Colonic mucosa (tissue), 4 donors: ENCODE measurements around the gene FNBP1. TPM values are rescaled to one million over a fixed set of nuclear protein-coding genes. Genes with fewer than 3 reads are reported as not detected.

Experiments used
- DNase-seq: peaks from one replicate; pipeline ENCODE4 v3.0.0-alpha.2; 2020
- H3K27ac ChIP-seq: fragments of 200-600 bp; one replicate; pipeline ENCODE4 v1.8.0; 2021
- H3K27me3 ChIP-seq: fragments of 200-600 bp; one replicate; pipeline ENCODE4 v1.8.0; 2021
- H3K36me3 ChIP-seq: fragments of 200-600 bp; one replicate; pipeline ENCODE4 v1.8.0; 2021
- H3K4me1 ChIP-seq: fragments of 200-600 bp; one replicate; pipeline ENCODE4 v1.8.0; 2021; ENCODE audit warnings: mild to moderate bottlenecking
- H3K4me3 ChIP-seq: fragments of 200-600 bp; one replicate; pipeline ENCODE4 v1.8.0; 2021
- H3K9ac ChIP-seq, 2 donors: one replicate each; pipeline ENCODE4 v1.7.0; 2013; ENCODE audit warnings: control low read depth in 2 of 2, low read depth in 2 of 2, low read length in 2 of 2
- H3K9me3 ChIP-seq: fragments of 200-600 bp; one replicate; pipeline ENCODE4 v1.8.0; 2021
- intact Hi-C: fragments of 100-400 bp; cut with DNase I; formaldehyde crosslinking; loops from one replicate; pipeline ENCODE4 v1.14.1; 2022
- total RNA-seq, 2 donors: library from RNA; stranded (reverse); fragmentation: NEBNext Ultra II Directional in 1 of 2; extraction: Animal tissue kit (Norgen Biotek cat#: 25700) in 1 of 2; gene quantifications; one replicate each; pipeline ENCODE4 v1.2.1, GENCODE V29; 2021
- TF ChIP-seq, protein P1 (sequence below): fragments of 200-600 bp; IDR thresholded peaks from one replicate; pipeline ENCODE4 v1.8.0; 2022; ENCODE audit warnings: antibody characterized with exemption, mild to moderate bottlenecking
- donor health status: healthy.
- donor health status: DM: no; HTN: no; CAD: no.
- donor health status: DM: no; HTN: no; CAD: no.

The FNBP1 gene
- total RNA-seq, 2 donors from 2014 or later = 24.7 to 55.5 TPM

DNA sequence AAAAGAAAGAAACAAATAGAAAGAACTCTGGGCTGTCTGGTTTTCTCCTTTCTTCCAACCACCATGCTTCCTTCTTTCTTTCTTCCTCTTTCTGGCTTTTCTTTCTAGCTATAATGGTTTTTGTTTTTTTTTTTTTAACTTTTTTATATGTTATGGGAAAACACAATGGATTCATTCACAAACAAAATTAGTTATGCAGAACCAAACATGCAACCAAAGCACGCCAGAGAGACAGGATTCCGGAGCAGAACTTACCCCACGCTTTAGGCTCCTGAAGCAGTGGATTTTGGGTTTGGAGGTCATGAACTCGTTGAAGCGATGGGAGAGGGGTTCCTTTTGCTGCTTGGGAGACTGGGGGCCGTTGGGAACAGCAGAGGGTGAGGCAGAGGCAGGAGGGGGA, 119.4 kb downstream of the FNBP1 start:
- intact Hi-C loops = no loop called here
- Histone ChIP-seq H3K4me1 (no peaks in the 10 kb centered on the region), H3K36me3 (peaks cover 10% of the 10 kb centered on the region), H3K27me3 (no peaks in the 10 kb centered on the region), H3K9ac (no peak overlapping the region), H3K4me3 (no peak overlapping the region), H3K27ac (no peak overlapping the region), H3K9me3 (no peaks in the 10 kb centered on the region)
- TF ChIP-seq, protein P1, sequence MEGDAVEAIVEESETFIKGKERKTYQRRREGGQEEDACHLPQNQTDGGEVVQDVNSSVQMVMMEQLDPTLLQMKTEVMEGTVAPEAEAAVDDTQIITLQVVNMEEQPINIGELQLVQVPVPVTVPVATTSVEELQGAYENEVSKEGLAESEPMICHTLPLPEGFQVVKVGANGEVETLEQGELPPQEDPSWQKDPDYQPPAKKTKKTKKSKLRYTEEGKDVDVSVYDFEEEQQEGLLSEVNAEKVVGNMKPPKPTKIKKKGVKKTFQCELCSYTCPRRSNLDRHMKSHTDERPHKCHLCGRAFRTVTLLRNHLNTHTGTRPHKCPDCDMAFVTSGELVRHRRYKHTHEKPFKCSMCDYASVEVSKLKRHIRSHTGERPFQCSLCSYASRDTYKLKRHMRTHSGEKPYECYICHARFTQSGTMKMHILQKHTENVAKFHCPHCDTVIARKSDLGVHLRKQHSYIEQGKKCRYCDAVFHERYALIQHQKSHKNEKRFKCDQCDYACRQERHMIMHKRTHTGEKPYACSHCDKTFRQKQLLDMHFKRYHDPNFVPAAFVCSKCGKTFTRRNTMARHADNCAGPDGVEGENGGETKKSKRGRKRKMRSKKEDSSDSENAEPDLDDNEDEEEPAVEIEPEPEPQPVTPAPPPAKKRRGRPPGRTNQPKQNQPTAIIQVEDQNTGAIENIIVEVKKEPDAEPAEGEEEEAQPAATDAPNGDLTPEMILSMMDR = no peak
- no peak for DNase-seq

DNA sequence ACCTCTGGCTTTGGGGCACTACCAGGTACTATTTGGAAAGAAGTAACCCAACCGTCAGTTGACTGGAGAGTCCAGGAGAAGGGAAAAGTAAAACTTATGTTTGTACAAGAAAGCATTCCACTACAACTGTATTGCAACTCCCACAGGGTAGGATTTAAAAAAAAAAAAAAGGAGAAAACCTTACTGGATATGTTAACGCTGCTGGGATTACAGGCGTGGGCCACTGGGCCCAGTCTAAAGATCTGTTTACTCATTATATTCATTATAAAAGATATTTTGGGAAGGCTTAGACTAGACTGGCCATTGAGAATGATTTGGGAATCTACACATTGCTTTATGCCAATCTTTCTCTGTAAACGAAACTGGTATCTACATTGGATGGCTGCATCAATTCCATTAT, 121.1 kb downstream of the FNBP1 start:
- Histone ChIP-seq H3K9me3 (no peaks in the 10 kb centered on the region), H3K27ac (no peak overlapping the region), H3K9ac (no peak overlapping the region), H3K27me3 (no peaks in the 10 kb centered on the region), H3K4me1 (no peaks in the 10 kb centered on the region), H3K36me3 (peaks cover 5% of the 10 kb centered on the region), H3K4me3 (no peak overlapping the region)
- DNase-seq = no peak
- TF ChIP-seq, protein P1 = no peak
- intact Hi-C loops = no loop called here

GRCh38 chr9:129919841-129920240, 123.1 kb downstream of the FNBP1 start:
- Histone ChIP-seq H3K9ac (no peak overlapping the region), H3K27ac (no peak overlapping the region), H3K27me3 (no peaks in the 10 kb centered on the region), H3K9me3 (no peaks in the 10 kb centered on the region), H3K36me3 (no peaks in the 10 kb centered on the region), H3K4me3 (no peak overlapping the region), H3K4me1 (no peaks in the 10 kb centered on the region)
- no peak for DNase-seq
- TF ChIP-seq, protein P1 = no peak
- intact Hi-C loops = no loop called here

DNA sequence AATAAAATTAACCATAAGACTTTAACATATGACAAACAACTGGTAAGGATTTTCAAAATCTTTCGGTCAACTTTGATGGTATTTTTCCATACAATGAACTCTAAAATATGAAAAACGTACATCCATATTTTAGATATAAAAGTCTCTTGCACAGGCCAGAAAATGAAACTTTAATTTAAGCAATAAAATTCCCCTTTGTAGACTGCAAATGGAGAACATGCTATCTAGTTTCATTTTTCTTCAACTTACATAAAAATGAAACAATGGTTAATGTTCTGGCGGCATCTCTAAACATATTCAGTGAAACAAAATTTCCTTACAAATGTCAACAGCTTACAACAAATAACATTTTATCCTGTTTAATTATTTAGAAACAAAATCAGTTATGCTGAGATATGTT, 123.7 kb downstream of the FNBP1 start:
- intact Hi-C loops = no loop called here
- H3K36me3 ChIP-seq = no peaks in the 10 kb centered on the region
- DNase-seq = no peak
- TF ChIP-seq, protein P1 = no peak
- no peak overlapping the region for H3K9ac ChIP-seq
- no peaks in the 10 kb centered on the region for H3K27me3 ChIP-seq
- no peaks in the 10 kb centered on the region for H3K9me3 ChIP-seq
- H3K4me1 ChIP-seq = no peaks in the 10 kb centered on the region
- no peak overlapping the region for H3K4me3 ChIP-seq
- no peak overlapping the region for H3K27ac ChIP-seq

- TF ChIP-seq, protein P1 = no peak
- Histone ChIP-seq H3K9ac (no peak overlapping the region), H3K36me3 (no peaks in the 10 kb centered on the region), H3K4me3 (no peak overlapping the region), H3K9me3 (no peaks in the 10 kb centered on the region), H3K27me3 (no peaks in the 10 kb centered on the region), H3K4me1 (no peaks in the 10 kb centered on the region), H3K27ac (no peak overlapping the region)
- intact Hi-C loops = no loop called here
- no peak for DNase-seq
These were observed 124.6 kb downstream of the FNBP1 start for GRCh38 chr9:129918296-129918950.
